ENCODE data around the gene USP44. TPM values are rescaled to one million over a fixed set of nuclear protein-coding genes. Genes with fewer than 3 reads are reported as not detected.

The USP44 gene
- total and polyA plus RNA-seq, 2 of the 13 experiments (the other 11 are each of a cell fraction or from before 2014, with no cell fraction given): 0.05 to 0.07 TPM

DNA sequence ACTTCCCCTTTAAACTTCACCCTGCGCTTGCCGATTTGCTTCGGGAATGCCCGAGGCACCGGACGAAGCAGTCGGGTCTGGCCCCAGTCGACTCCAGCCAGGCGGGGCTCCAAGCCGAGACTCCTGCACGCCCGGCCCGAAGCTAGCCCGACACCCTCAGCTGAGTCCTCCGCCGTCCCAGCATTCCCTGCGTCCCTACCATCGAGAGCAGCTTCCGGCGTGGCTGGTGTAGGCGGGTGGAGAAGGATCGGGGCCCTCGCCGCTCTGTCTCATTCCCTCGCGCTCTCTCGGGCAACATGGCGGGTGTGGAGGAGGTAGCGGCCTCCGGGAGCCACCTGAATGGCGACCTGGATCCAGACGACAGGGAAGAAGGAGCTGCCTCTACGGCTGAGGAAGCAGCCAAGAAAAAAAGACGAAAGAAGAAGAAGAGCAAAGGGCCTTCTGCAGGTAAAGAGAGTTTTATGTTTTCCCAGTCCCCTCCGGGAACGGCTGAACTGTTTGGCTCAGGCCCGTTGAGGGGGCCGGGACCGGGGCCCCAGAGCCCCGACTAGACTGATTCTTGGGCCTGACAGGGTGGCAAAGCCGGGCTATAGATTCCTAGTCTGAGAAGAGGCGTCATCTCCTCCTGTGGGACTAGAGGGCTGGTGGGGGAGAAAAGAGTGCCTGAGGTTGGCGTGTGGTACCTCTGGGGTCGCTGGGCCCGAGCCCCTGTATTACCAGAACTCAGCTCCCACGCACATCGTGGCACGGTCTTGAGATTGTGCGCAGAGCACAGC lies 77.2 kb downstream of the USP44 start, which contains the start of gene METAP2:
METAP2 (plus strand) TSS at position 269 of the 776 bp plus-strand sequence; CDS start at position 297, 28 bp downstream.
- H3K79me2 ChIP-seq (ENCODE audit: insufficient read depth, low read length): peaks cover 50% of the 10 kb centered on the region
- in situ Hi-C loops (cut with HindIII; ENCODE audit: extremely low pct_ligation_motif_present, low pct_unique_long_range_greater_than_20kb): no loop called here
- H3K4me3 ChIP-seq (replicated peaks in 1 of 3; ENCODE audit: insufficient read depth in 1 of 3, low read depth in 2 of 3, low read length in 3 of 3): peak within 1 kb of the TSS; percentile 95 to 98 (median 95)
- peaks cover 5 to 30% of the 10 kb centered on the region in 2 experiments; a peak in 4 of 5 replicates for H3K36me3 ChIP-seq (replicated peaks in 1 of 2; ENCODE audit: control insufficient read depth in 1 of 2, insufficient read depth in 2 of 2, low read length in 2 of 2)
- peak within 1 kb of the TSS; percentile 86 for H3K27ac ChIP-seq (ENCODE audit: extremely low read length, insufficient read depth, low read length)
- no peaks in the 10 kb centered on the region; a peak in 1 of 5 replicates for H3K27me3 ChIP-seq (ENCODE audit: control insufficient read depth in 1 of 2, insufficient read depth in 2 of 2, low read length in 2 of 2)
- intact Hi-C loops (cut with micrococcal nuclease; ENCODE audit: unreplicated experiment): loop anchor here (1.0 to 5.0 kb wide), 2 partner anchors 137 to 256 kb away; no protein-coding TSS in a partner anchor
- peaks cover 38% of the 10 kb centered on the region for H3K4me1 ChIP-seq (ENCODE audit: insufficient read depth, low read length)
- FAIRE-seq: peak; percentile 76
- ChIA-PET POLR2A (interaction anchor here (0.7 to 3.0 kb wide), 22 partner anchors 9 to 1325 kb away, joined by 3 to 29 read pairs (median 6); partner anchors contain the start of genes FGD6, LTA4H, NDUFA12 and NR2C1), CTCF (ENCODE audit: low intra/inter-chr PET ratio, low total read pairs) (no interaction called here)
- peak within 1 kb of the TSS; percentile 96 for H3K4me2 ChIP-seq (ENCODE audit: low read depth, low read length)
- peak; percentile 99 for ATAC-seq
- WGBS (ENCODE audit: low lambda C conversion rate): 0% methylated on average over 22 of the region's 49 CpGs
- H3K9me3 ChIP-seq (ENCODE audit: low read length): no peaks in the 10 kb centered on the region
- BruUV-seq (replicated peaks): TSS peak; percentile 72
- peaks cover 6% of the 10 kb centered on the region; the same call in 1 of the 2 replicates for H4K20me1 ChIP-seq (ENCODE audit: insufficient read depth, low read length)
- H2AFZ ChIP-seq (ENCODE audit: low read length): peak within 1 kb of the TSS; percentile 93
- peak; percentile 92 for DNase-seq (ENCODE audit: low spot score)
- H3K9ac ChIP-seq (ENCODE audit: insufficient read depth, low read depth, low read length): peak within 1 kb of the TSS; percentile 96
- TF ChIP-seq ZNF556 (CRISPR knock-in tag; IDR thresholded peaks at IDR 0.05; ENCODE audit: borderline replicate concordance) (0 out of 2 replicates have a peak, but pooled peaks have one; percentile 38), MZF1 (CRISPR knock-in tag; IDR thresholded peaks at IDR 0.05; ENCODE audit: borderline replicate concordance) (no peak), MIER2 (CRISPR knock-in tag; IDR thresholded peaks at IDR 0.05) (peak; percentile 82; the same call in 1 of the 2 replicates), RARA (CRISPR knock-in tag; IDR thresholded peaks at IDR 0.05) (peak; percentile 49; the same call in 1 of the 2 replicates), ZKSCAN8 (CRISPR knock-in tag; IDR thresholded peaks at IDR 0.05; ENCODE audit: borderline replicate concordance) (peak; percentile 57; the same call in 1 of the 2 replicates), NR2F1 (CRISPR knock-in tag; IDR thresholded peaks at IDR 0.05) (no peak), ZNF441 (CRISPR knock-in tag; IDR thresholded peaks at IDR 0.05; ENCODE audit: borderline replicate concordance) (peak; percentile 88), ZNF678 (CRISPR knock-in tag; IDR thresholded peaks at IDR 0.05) (no peak), BRCA1 (CRISPR knock-in tag; IDR thresholded peaks at IDR 0.05) (peak; percentile 85; the same call in 1 of the 2 replicates), MIER3 (CRISPR knock-in tag; IDR thresholded peaks at IDR 0.05; ENCODE audit: borderline replicate concordance) (peak; percentile 94; the same call in 1 of the 2 replicates), FIP1L1 (IDR thresholded peaks at IDR 0.05; ENCODE audit: borderline replicate concordance, insufficient read depth, low read depth, low read length) (no peak), ZNF878 (CRISPR knock-in tag; IDR thresholded peaks at IDR 0.05) (peak; percentile 74; the same call in 1 of the 2 replicates), SCMH1 (CRISPR knock-in tag; IDR thresholded peaks at IDR 0.05; ENCODE audit: borderline replicate concordance) (no peak), RXRA (CRISPR knock-in tag; IDR thresholded peaks at IDR 0.05) (peak; percentile 71), ETV6 (CRISPR knock-in tag; conservative IDR thresholded peaks at IDR 0.05) (peak; percentile 67; the same call in 1 of the 2 replicates), RARG (CRISPR knock-in tag; IDR thresholded peaks at IDR 0.05; ENCODE audit: low read depth) (no peak), HOXA7 (CRISPR knock-in tag; IDR thresholded peaks at IDR 0.05) (no peak), ZNF563 (CRISPR knock-in tag; IDR thresholded peaks at IDR 0.05) (peak; percentile 60; the same call in 1 of the 2 replicates)
- TF ChIP-seq, protein P1, sequence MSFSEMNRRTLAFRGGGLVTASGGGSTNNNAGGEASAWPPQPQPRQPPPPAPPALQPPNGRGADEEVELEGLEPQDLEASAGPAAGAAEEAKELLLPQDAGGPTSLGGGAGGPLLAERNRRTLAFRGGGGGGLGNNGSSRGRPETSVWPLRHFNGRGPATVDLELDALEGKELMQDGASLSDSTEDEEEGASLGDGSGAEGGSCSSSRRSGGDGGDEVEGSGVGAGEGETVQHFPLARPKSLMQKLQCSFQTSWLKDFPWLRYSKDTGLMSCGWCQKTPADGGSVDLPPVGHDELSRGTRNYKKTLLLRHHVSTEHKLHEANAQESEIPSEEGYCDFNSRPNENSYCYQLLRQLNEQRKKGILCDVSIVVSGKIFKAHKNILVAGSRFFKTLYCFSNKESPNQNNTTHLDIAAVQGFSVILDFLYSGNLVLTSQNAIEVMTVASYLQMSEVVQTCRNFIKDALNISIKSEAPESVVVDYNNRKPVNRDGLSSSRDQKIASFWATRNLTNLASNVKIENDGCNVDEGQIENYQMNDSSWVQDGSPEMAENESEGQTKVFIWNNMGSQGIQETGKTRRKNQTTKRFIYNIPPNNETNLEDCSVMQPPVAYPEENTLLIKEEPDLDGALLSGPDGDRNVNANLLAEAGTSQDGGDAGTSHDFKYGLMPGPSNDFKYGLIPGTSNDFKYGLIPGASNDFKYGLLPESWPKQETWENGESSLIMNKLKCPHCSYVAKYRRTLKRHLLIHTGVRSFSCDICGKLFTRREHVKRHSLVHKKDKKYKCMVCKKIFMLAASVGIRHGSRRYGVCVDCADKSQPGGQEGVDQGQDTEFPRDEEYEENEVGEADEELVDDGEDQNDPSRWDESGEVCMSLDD (CRISPR knock-in tag; IDR thresholded peaks at IDR 0.05; ENCODE audit: borderline replicate concordance): peak; percentile 64; the same call in 1 of the 2 replicates
- TF ChIP-seq, protein P2, sequence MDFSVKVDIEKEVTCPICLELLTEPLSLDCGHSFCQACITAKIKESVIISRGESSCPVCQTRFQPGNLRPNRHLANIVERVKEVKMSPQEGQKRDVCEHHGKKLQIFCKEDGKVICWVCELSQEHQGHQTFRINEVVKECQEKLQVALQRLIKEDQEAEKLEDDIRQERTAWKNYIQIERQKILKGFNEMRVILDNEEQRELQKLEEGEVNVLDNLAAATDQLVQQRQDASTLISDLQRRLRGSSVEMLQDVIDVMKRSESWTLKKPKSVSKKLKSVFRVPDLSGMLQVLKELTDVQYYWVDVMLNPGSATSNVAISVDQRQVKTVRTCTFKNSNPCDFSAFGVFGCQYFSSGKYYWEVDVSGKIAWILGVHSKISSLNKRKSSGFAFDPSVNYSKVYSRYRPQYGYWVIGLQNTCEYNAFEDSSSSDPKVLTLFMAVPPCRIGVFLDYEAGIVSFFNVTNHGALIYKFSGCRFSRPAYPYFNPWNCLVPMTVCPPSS (IDR thresholded peaks at IDR 0.05): no peak

Data from HepG2 (cell line).